Fibroblast of lung (primary cell): ENCODE results near the gene NLE1. TPM values are rescaled to one million over a fixed set of nuclear protein-coding genes. Genes with fewer than 3 reads are reported as not detected.

ENCODE experiments used
- DNase-seq, 2 donors: peaks; one replicate each; pipeline versions ENCODE4 v3.0.0 to v3.0.0-alpha.2; 2010; ENCODE audit warnings: low read depth in 2 of 2
- H2AFZ ChIP-seq: 2 replicates; pipeline ENCODE4 v1.5.1; 2012; ENCODE audit warnings: low read length, control low read depth, inconsistent platforms
- H3K27ac ChIP-seq: 2 replicates; pipeline ENCODE4 v1.5.1; 2011; ENCODE audit warnings: low read length, control low read depth; ENCODE audit not compliant: insufficient read depth
- H3K27me3 ChIP-seq: 2 replicates; pipeline ENCODE4 v1.5.1; 2011; ENCODE audit warnings: mild to moderate bottlenecking, low read length; ENCODE audit not compliant: control insufficient read depth, insufficient read depth
- H3K36me3 ChIP-seq: 2 replicates; pipeline ENCODE4 v1.5.1; 2011; ENCODE audit warnings: low read length; ENCODE audit not compliant: control insufficient read depth, insufficient read depth
- H3K4me1 ChIP-seq: 2 replicates; pipeline ENCODE4 v1.5.1; 2011; ENCODE audit warnings: low read length; ENCODE audit not compliant: control insufficient read depth, insufficient read depth; ENCODE audit errors: extremely low read depth
- H3K4me2 ChIP-seq: 2 replicates; pipeline ENCODE4 v1.5.1; 2011; ENCODE audit warnings: low read length, control low read depth; ENCODE audit not compliant: insufficient read depth; ENCODE audit errors: extremely low read depth
- H3K4me3 ChIP-seq, 4 experiments: fragments of 200-600 bp in 1 of 4; sonication (generic) in 1 of 4; replicated peaks in 1 of 4; 2 replicates each; pipeline ENCODE4 v1.5.1; 2011 to 2016; ENCODE audit warnings: low read length in 4 of 4, low read depth in 3 of 4, mild to moderate bottlenecking in 3 of 4, control low read depth in 2 of 4, inconsistent platforms in 1 of 4, mixed read lengths in 1 of 4; ENCODE audit not compliant: insufficient read depth in 1 of 4; ENCODE audit errors: control extremely low read depth in 1 of 4
- H3K79me2 ChIP-seq: 2 replicates; pipeline ENCODE4 v1.5.1; 2012; ENCODE audit warnings: mild to moderate bottlenecking, low read length, inconsistent platforms; ENCODE audit not compliant: control insufficient read depth, insufficient read depth
- H3K9ac ChIP-seq: 2 replicates; pipeline ENCODE4 v1.5.1; 2011; ENCODE audit warnings: mild to moderate bottlenecking, low read length, control low read depth; ENCODE audit not compliant: insufficient read depth
- H3K9me3 ChIP-seq: 2 replicates; pipeline ENCODE4 v1.5.1; 2012; ENCODE audit warnings: low read depth, low read length; ENCODE audit not compliant: control insufficient read depth, insufficient read depth
- H4K20me1 ChIP-seq: 2 replicates; pipeline ENCODE4 v1.5.1; 2011; ENCODE audit warnings: low read length; ENCODE audit not compliant: control insufficient read depth, insufficient read depth; ENCODE audit errors: extremely low read depth
- EZH2 ChIP-seq: IDR thresholded peaks from 2 replicates; pipeline ENCODE4 v1.5.1; 2012; ENCODE audit warnings: low read length, control low read depth, mild to moderate bottlenecking; ENCODE audit errors: missing control alignments
- polyA plus RNA-seq, 2 donors: library from polyadenylated mRNA; depleted of rRNA in 1 of 2; stranded (reverse) in 1 of 2; unstranded in 1 of 2; fragments of >200 nt; gene quantifications; 2 replicates each; pipeline ENCODE4 v1.2.1, GENCODE V29; 2011 to 2012; ENCODE audit warnings: missing spikeins in 1 of 2
- total RNA-seq: library from RNA; depleted of rRNA; stranded (reverse); fragments of >200 nt; gene quantifications from 2 replicates; pipeline ENCODE4 v1.2.1, GENCODE V29; 2014
- TF ChIP-seq, protein P1 (sequence below), 2 donors: IDR thresholded peaks in 1 of 2; conservative IDR thresholded peaks in 1 of 2; 1 replicate in 1 of 2; 2 replicates in 1 of 2; pipeline ENCODE4 v1.5.1; 2011 to 2012; ENCODE audit warnings: low read length in 2 of 2, control low read depth in 1 of 2, inconsistent platforms in 1 of 2, low read depth in 1 of 2, mild to moderate bottlenecking in 1 of 2

Gene NLE1
- total and polyA plus RNA-seq, 2 donors (not counting 1 experiment from before 2014, with no cell fraction given), result 9.4 to 20.5 TPM

DNA sequence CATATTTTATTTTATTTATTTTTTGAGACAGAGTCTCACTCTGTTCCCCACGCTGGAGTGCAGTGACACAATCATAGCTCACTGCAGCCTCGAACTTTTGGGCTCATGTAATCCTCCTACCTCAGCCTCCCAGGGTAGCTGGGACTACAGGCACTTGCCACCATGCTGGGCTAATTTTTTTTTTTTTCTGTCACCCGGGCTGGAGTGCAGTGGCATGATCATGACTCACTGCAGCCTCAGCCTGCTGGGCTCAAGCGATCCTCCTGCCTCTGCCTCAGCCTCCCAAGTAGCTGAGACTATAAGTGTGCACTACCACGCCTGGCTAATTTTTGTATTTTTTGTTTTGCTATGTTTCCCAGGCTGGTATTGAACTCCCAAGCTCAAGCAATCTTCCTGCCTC is 22.6 kb upstream of the NLE1 start:
- Histone ChIP-seq H4K20me1 (no peaks in the 10 kb centered on the region), H2AFZ (no peak overlapping the region), H3K79me2 (no peaks in the 10 kb centered on the region), H3K4me3 (no peak overlapping the region), H3K27ac (no peak overlapping the region), H3K9ac (no peak overlapping the region), H3K36me3 (no peaks in the 10 kb centered on the region), H3K9me3 (no peaks in the 10 kb centered on the region), H3K4me1 (no peaks in the 10 kb centered on the region), H3K4me2 (no peak overlapping the region), H3K27me3 (peaks cover 9% of the 10 kb centered on the region)
- TF ChIP-seq, protein P1, sequence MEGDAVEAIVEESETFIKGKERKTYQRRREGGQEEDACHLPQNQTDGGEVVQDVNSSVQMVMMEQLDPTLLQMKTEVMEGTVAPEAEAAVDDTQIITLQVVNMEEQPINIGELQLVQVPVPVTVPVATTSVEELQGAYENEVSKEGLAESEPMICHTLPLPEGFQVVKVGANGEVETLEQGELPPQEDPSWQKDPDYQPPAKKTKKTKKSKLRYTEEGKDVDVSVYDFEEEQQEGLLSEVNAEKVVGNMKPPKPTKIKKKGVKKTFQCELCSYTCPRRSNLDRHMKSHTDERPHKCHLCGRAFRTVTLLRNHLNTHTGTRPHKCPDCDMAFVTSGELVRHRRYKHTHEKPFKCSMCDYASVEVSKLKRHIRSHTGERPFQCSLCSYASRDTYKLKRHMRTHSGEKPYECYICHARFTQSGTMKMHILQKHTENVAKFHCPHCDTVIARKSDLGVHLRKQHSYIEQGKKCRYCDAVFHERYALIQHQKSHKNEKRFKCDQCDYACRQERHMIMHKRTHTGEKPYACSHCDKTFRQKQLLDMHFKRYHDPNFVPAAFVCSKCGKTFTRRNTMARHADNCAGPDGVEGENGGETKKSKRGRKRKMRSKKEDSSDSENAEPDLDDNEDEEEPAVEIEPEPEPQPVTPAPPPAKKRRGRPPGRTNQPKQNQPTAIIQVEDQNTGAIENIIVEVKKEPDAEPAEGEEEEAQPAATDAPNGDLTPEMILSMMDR (conservative IDR thresholded peaks at IDR 0.05 in 1 of 2, IDR thresholded peaks at IDR 0.05 in 1 of 2; ENCODE audit: low read depth in 1 of 2, low read length in 2 of 2), result no peak
- no peak for TF ChIP-seq EZH2
- DNase-seq, result no peak

GRCh38 chr17:35163886-35164285 is 21.8 kb upstream of the NLE1 start:
- H3K9me3 ChIP-seq, result no peaks in the 10 kb centered on the region
- peaks cover 12% of the 10 kb centered on the region for H3K27me3 ChIP-seq
- no peak overlapping the region for H3K4me2 ChIP-seq
- TF ChIP-seq, protein P1 (conservative IDR thresholded peaks at IDR 0.05 in 1 of 2, IDR thresholded peaks at IDR 0.05 in 1 of 2; ENCODE audit: low read depth in 1 of 2, low read length in 2 of 2), result no peak
- no peak for TF ChIP-seq EZH2
- H4K20me1 ChIP-seq, result no peaks in the 10 kb centered on the region
- no peak overlapping the region for H3K9ac ChIP-seq
- H3K36me3 ChIP-seq, result no peaks in the 10 kb centered on the region
- no peak for DNase-seq
- H3K27ac ChIP-seq, result no peak overlapping the region
- no peak overlapping the region for H3K4me3 ChIP-seq
- H3K79me2 ChIP-seq, result no peaks in the 10 kb centered on the region
- no peak overlapping the region for H2AFZ ChIP-seq
- no peaks in the 10 kb centered on the region for H3K4me1 ChIP-seq

DNA sequence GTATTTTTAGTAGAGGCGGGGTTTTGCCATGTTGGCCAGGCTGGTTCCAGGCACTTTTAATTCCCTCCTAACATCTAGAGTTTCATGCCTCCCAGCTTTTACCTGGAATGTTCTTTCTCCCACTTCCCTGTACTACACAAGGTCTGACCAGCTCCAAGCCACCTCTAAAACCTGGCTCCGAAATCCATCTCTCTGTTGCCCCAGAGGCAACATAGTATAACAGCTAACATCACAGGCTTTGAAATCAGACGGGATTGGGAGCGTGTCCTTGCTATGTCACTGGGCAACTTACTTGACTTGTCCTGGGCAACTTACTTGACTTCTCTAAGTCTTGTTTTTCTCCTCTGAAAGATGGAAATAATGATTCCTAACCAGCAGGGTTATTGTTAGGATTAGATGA is 20.7 kb upstream of the NLE1 start:
- Histone ChIP-seq H3K27me3 (peaks cover 12% of the 10 kb centered on the region), H3K79me2 (no peaks in the 10 kb centered on the region), H4K20me1 (no peaks in the 10 kb centered on the region), H3K9ac (no peak overlapping the region), H3K4me2 (no peak overlapping the region), H3K9me3 (no peaks in the 10 kb centered on the region), H3K36me3 (no peaks in the 10 kb centered on the region), H3K27ac (no peak overlapping the region), H2AFZ (no peak overlapping the region), H3K4me3 (no peak overlapping the region), H3K4me1 (no peaks in the 10 kb centered on the region)
- TF ChIP-seq, protein P1 (conservative IDR thresholded peaks at IDR 0.05 in 1 of 2, IDR thresholded peaks at IDR 0.05 in 1 of 2; ENCODE audit: low read depth in 1 of 2, low read length in 2 of 2), result no peak
- no peak for TF ChIP-seq EZH2
- no peak for DNase-seq
